Liver (tissue), 9 donors: ENCODE measurements around the gene TFF2. TPM values are rescaled to one million over a fixed set of nuclear protein-coding genes. Genes with fewer than 3 reads are reported as not detected.

Experiments used
- DNase-seq: peaks from one replicate; pipeline ENCODE4 v3.0.0-alpha.2; 2017; ENCODE audit warnings: low spot score
- H3K27ac ChIP-seq, 2 donors: one replicate each; pipeline ENCODE4 v1.7.0; 2013; ENCODE audit warnings: inconsistent platforms in 2 of 2, low read length in 2 of 2, control low read depth in 1 of 2, low read depth in 1 of 2, mild to moderate bottlenecking in 1 of 2
- H3K27me3 ChIP-seq, 4 donors: one replicate each; pipeline versions ENCODE4 v1.6.1 to v1.7.0; 2013; ENCODE audit warnings: low read length in 3 of 4, inconsistent platforms in 1 of 4, mild to moderate bottlenecking in 1 of 4, moderate library complexity in 1 of 4; ENCODE audit not compliant: control insufficient read depth in 4 of 4, insufficient read depth in 4 of 4
- H3K36me3 ChIP-seq, 4 donors: one replicate each; pipeline versions ENCODE4 v1.6.1 to v1.7.0; 2013; ENCODE audit warnings: low read length in 3 of 4, mild to moderate bottlenecking in 3 of 4, low read depth in 1 of 4, moderate library complexity in 1 of 4; ENCODE audit not compliant: control insufficient read depth in 4 of 4, insufficient read depth in 3 of 4
- H3K4me1 ChIP-seq, 4 donors: one replicate each; pipeline versions ENCODE4 v1.6.1 to v1.7.0; 2013; ENCODE audit warnings: low read length in 3 of 4, mild to moderate bottlenecking in 3 of 4, moderate library complexity in 1 of 4; ENCODE audit not compliant: control insufficient read depth in 4 of 4, insufficient read depth in 4 of 4
- H3K4me3 ChIP-seq, 3 donors: one replicate each; pipeline versions ENCODE4 v1.6.1 to v1.7.0; 2013; ENCODE audit warnings: low read length in 3 of 3, control low read depth in 1 of 3, low read depth in 1 of 3, mild to moderate bottlenecking in 1 of 3
- H3K9ac ChIP-seq, 2 donors: one replicate each; pipeline ENCODE4 v1.7.0; 2013; ENCODE audit warnings: low read length in 2 of 2, mild to moderate bottlenecking in 2 of 2, moderate library complexity in 2 of 2, control low read depth in 1 of 2, low read depth in 1 of 2
- H3K9me3 ChIP-seq, 4 donors: one replicate each; pipeline versions ENCODE4 v1.6.1 to v1.7.0; 2013; ENCODE audit warnings: low read length in 3 of 4; ENCODE audit not compliant: control insufficient read depth in 4 of 4
- ATF3 ChIP-seq: IDR thresholded peaks from 2 replicates; pipeline ENCODE4 v1.6.1; 2016; ENCODE audit warnings: antibody characterized with exemption
- CTCF ChIP-seq: fragments of 150-350 bp; IDR thresholded peaks from 2 replicates; pipeline ENCODE4 v1.5.1; 2017; ENCODE audit warnings: improper control_type of control experiment, low read depth, low read length; ENCODE audit not compliant: missing input control
- EGR1 ChIP-seq, 2 donors: IDR thresholded peaks; 2 replicates each; pipeline ENCODE4 v1.6.1; 2016 to 2018; ENCODE audit warnings: antibody characterized with exemption in 2 of 2, low read depth in 2 of 2
- FOXA1 ChIP-seq: IDR thresholded peaks from 2 replicates; pipeline ENCODE4 v1.6.1; 2016; ENCODE audit warnings: antibody characterized with exemption
- FOXA2 ChIP-seq: IDR thresholded peaks from 2 replicates; pipeline ENCODE4 v1.6.1; 2016; ENCODE audit warnings: antibody characterized with exemption
- GABPA ChIP-seq, 2 donors: IDR thresholded peaks in 1 of 2; conservative IDR thresholded peaks in 1 of 2; 2 replicates each; pipeline ENCODE4 v1.6.1; 2016; ENCODE audit warnings: antibody characterized with exemption in 2 of 2, mild to moderate bottlenecking in 1 of 2, moderate library complexity in 1 of 2
- HNF4A ChIP-seq, 2 donors: conservative IDR thresholded peaks; 2 replicates each; pipeline ENCODE4 v1.6.1; 2016; ENCODE audit warnings: antibody characterized with exemption in 2 of 2, mild to moderate bottlenecking in 2 of 2
- HNF4G ChIP-seq: IDR thresholded peaks from 2 replicates; pipeline ENCODE4 v1.6.1; 2016; ENCODE audit warnings: antibody characterized with exemption
- JUND ChIP-seq, 2 donors: IDR thresholded peaks; 2 replicates each; pipeline ENCODE4 v1.6.1; 2016; ENCODE audit warnings: antibody characterized with exemption in 2 of 2
- MAX ChIP-seq: IDR thresholded peaks from 2 replicates; pipeline ENCODE4 v1.6.1; 2016; ENCODE audit warnings: antibody characterized with exemption
- NR2F2 ChIP-seq: IDR thresholded peaks from 2 replicates; pipeline ENCODE4 v1.6.1; 2016; ENCODE audit warnings: antibody characterized with exemption
- RAD21 ChIP-seq, 2 donors: IDR thresholded peaks; 2 replicates each; pipeline ENCODE4 v1.6.1; 2016; ENCODE audit warnings: antibody characterized with exemption in 2 of 2, mild to moderate bottlenecking in 2 of 2
- REST ChIP-seq: IDR thresholded peaks from 2 replicates; pipeline ENCODE4 v1.6.1; 2016; ENCODE audit warnings: antibody characterized with exemption, mild to moderate bottlenecking
- RXRA ChIP-seq, 2 donors: IDR thresholded peaks; 2 replicates each; pipeline ENCODE4 v1.6.1; 2017 to 2018; ENCODE audit warnings: antibody characterized with exemption in 2 of 2, mild to moderate bottlenecking in 1 of 2
- SP1 ChIP-seq: IDR thresholded peaks from 2 replicates; pipeline ENCODE4 v1.6.1; 2018; ENCODE audit warnings: antibody characterized with exemption, mild to moderate bottlenecking
- TAF1 ChIP-seq: conservative IDR thresholded peaks from 2 replicates; pipeline ENCODE4 v1.6.1; 2016; ENCODE audit warnings: antibody characterized with exemption, mild to moderate bottlenecking
- YY1 ChIP-seq: IDR thresholded peaks from 2 replicates; pipeline ENCODE4 v1.6.1; 2016; ENCODE audit warnings: antibody characterized with exemption, mild to moderate bottlenecking
- WGBS: extraction: QIAGEN DNeasy Blood & Tissue Kit; methylation state at CpG from one replicate; pipeline ENCODE4 v1.1.7; 2013; 5-methylcytosine and 5-hydroxymethylcytosine counted together
- polyA plus RNA-seq, 2 donors: library from polyadenylated mRNA; stranded (reverse) in 1 of 2; unstranded in 1 of 2; fragments of 200-250 nt in 1 of 2; fragments of >200 nt in 1 of 2; fragmentation: Nextera tagmentation in 1 of 2; extraction: Ambion mirVana in 1 of 2; gene quantifications; one replicate each; pipeline versions ENCODE4 v1.2.1 to v1.2.3, GENCODE V29; 2013 to 2015
- total RNA-seq, 2 donors: library from RNA; depleted of rRNA; stranded (reverse); fragments of >200 nt; gene quantifications; one replicate each; pipeline ENCODE4 v1.2.3, GENCODE V29; 2014
- donor health status: healthy.
- donor health status: healthy.
- donor health status: healthy.
- donor health status: healthy.
- donor health status: healthy.

Gene TFF2
- total and polyA plus RNA-seq, 4 donors: 1.0 TPM; not detected in 3

GRCh38 chr21:42308161-42308913 is 42.5 kb downstream of the TFF2 start:
- peaks cover 0 to 4% (median under 1%) of the 10 kb centered on the region in 4 donors for H3K27me3 ChIP-seq
- H3K9ac ChIP-seq: no peak overlapping the region
- H3K4me3 ChIP-seq: no peak overlapping the region
- no peak for DNase-seq
- no peaks in the 10 kb centered on the region for H3K9me3 ChIP-seq
- H3K27ac ChIP-seq: no peak overlapping the region
- WGBS: 77% methylated on average over 17 of the region's 17 CpGs
- TF ChIP-seq CTCF: no peak
- no peak for TF ChIP-seq FOXA2
- no peak for TF ChIP-seq REST
- no peak for TF ChIP-seq HNF4A (conservative IDR thresholded peaks at IDR 0.05)
- no peak for TF ChIP-seq FOXA1
- TF ChIP-seq HNF4G: no peak
- no peak for TF ChIP-seq ATF3
- TF ChIP-seq NR2F2: no peak
- TF ChIP-seq TAF1: no peak
- TF ChIP-seq GABPA (IDR thresholded peaks at IDR 0.05 in 1 of 2, conservative IDR thresholded peaks at IDR 0.05 in 1 of 2): no peak
- TF ChIP-seq YY1: no peak
- TF ChIP-seq JUND (IDR thresholded peaks at IDR 0.05): no peak
- TF ChIP-seq EGR1 (IDR thresholded peaks at IDR 0.05; ENCODE audit: low read depth in 2 of 2): no peak
- TF ChIP-seq SP1: no peak
- TF ChIP-seq MAX: no peak
- no peak for TF ChIP-seq RXRA (IDR thresholded peaks at IDR 0.05)
- H3K4me1 ChIP-seq: peaks cover 0 to 2% (median 0%) of the 10 kb centered on the region in 4 donors
- H3K36me3 ChIP-seq: no peaks in the 10 kb centered on the region

DNA sequence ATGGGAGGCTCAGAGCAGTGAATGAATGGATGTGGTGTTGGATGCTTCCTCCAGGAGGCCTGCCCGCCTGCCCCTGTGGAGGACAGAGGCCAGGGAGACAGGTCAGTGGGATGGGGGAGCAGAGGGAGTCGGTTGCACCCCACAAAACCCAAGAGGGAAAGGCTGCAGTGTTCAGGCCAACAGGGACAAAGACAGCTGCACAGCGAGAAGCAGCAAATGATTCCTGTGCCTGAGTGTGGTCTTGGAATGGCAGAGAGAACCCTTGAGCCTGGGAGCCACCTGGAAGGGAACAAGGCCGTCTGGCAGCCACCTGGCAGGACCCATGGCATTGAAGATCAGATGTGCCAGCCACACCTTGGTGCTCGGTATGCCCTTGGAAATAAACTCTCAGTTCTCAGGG is 43.7 kb downstream of the TFF2 start:
- Histone ChIP-seq H3K9ac (no peak overlapping the region), H3K9me3 (no peaks in the 10 kb centered on the region), H3K27ac (no peak overlapping the region), H3K4me1 (no peaks in the 10 kb centered on the region), H3K27me3 (peaks cover 0 to 4% (median under 1%) of the 10 kb centered on the region in 4 donors), H3K4me3 (no peak overlapping the region), H3K36me3 (no peaks in the 10 kb centered on the region)
- 70% methylated on average over 5 of the region's 5 CpGs for WGBS
- no peak for DNase-seq
- TF ChIP-seq SP1 (no peak), MAX (no peak), EGR1 (IDR thresholded peaks at IDR 0.05; ENCODE audit: low read depth in 2 of 2) (no peak), GABPA (IDR thresholded peaks at IDR 0.05 in 1 of 2, conservative IDR thresholded peaks at IDR 0.05 in 1 of 2) (no peak), HNF4A (conservative IDR thresholded peaks at IDR 0.05) (no peak), FOXA2 (no peak), REST (no peak), NR2F2 (no peak), CTCF (no peak), RAD21 (IDR thresholded peaks at IDR 0.05) (no peak), RXRA (IDR thresholded peaks at IDR 0.05) (no peak), HNF4G (no peak)
